ENCODE data around the gene ZNF714. TPM values are rescaled to one million over a fixed set of nuclear protein-coding genes. Genes with fewer than 3 reads are reported as not detected.
A peak's percentile ranks its signal among the peaks of the same experiment; 100 is the strongest.

The ZNF714 gene
- total RNA-seq, 1 donor from 2014 or later, result 22.6 TPM

GRCh38 chr19:21133633-21134032, 51.6 kb downstream of the ZNF714 start:
- H3K9me3 Mint-ChIP-seq (ENCODE audit: unreplicated experiment), result peaks cover 18% of the 10 kb centered on the region
- no peak for DNase-seq (ENCODE audit: low read depth)
- H3K4me1 ChIP-seq (ENCODE audit: insufficient read depth, low read length), result no peaks in the 10 kb centered on the region
- no peak overlapping the region for H3K27ac ChIP-seq (ENCODE audit: low read depth, low read length)
- TF ChIP-seq, protein P1, sequence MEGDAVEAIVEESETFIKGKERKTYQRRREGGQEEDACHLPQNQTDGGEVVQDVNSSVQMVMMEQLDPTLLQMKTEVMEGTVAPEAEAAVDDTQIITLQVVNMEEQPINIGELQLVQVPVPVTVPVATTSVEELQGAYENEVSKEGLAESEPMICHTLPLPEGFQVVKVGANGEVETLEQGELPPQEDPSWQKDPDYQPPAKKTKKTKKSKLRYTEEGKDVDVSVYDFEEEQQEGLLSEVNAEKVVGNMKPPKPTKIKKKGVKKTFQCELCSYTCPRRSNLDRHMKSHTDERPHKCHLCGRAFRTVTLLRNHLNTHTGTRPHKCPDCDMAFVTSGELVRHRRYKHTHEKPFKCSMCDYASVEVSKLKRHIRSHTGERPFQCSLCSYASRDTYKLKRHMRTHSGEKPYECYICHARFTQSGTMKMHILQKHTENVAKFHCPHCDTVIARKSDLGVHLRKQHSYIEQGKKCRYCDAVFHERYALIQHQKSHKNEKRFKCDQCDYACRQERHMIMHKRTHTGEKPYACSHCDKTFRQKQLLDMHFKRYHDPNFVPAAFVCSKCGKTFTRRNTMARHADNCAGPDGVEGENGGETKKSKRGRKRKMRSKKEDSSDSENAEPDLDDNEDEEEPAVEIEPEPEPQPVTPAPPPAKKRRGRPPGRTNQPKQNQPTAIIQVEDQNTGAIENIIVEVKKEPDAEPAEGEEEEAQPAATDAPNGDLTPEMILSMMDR (IDR thresholded peaks at IDR 0.05; ENCODE audit: insufficient read depth, low read depth, low read length), result no peak
- no peak for TF ChIP-seq EZH2 (IDR thresholded peaks at IDR 0.05; ENCODE audit: insufficient read depth, low read length)
- H3K4me3 ChIP-seq (ENCODE audit: insufficient read depth, low read depth, low read length), result no peak overlapping the region
- H3K27me3 Mint-ChIP-seq (ENCODE audit: low read depth, unreplicated experiment), result no peaks in the 10 kb centered on the region
- H2AFZ ChIP-seq (ENCODE audit: low read depth, low read length), result no peak overlapping the region
- peak overlapping the region; percentile 95 for H3K27ac Mint-ChIP-seq (ENCODE audit: unreplicated experiment)
- no peaks in the 10 kb centered on the region for H4K20me1 ChIP-seq (ENCODE audit: insufficient read depth, low read length)
- H3K9ac ChIP-seq (ENCODE audit: low read length), result no peak overlapping the region
- H3K4me3 Mint-ChIP-seq (ENCODE audit: unreplicated experiment), result no peak overlapping the region
- H3K4me2 ChIP-seq (ENCODE audit: low read length), result no peak overlapping the region
- no peaks in the 10 kb centered on the region for H3K79me2 ChIP-seq (ENCODE audit: insufficient read depth, low read length)
- no peaks in the 10 kb centered on the region for H3K9me3 ChIP-seq (ENCODE audit: insufficient read depth, low read depth, low read length)
- peaks cover 27% of the 10 kb centered on the region for H3K4me1 Mint-ChIP-seq (ENCODE audit: low read depth, unreplicated experiment)
- no peaks in the 10 kb centered on the region for H3K36me3 ChIP-seq (ENCODE audit: insufficient read depth, low read length)
- no peak for FAIRE-seq
- H3K36me3 Mint-ChIP-seq (ENCODE audit: low read depth, unreplicated experiment), result peaks cover 2% of the 10 kb centered on the region
- no peaks in the 10 kb centered on the region for H3K27me3 ChIP-seq (ENCODE audit: insufficient read depth, low read length)

DNA sequence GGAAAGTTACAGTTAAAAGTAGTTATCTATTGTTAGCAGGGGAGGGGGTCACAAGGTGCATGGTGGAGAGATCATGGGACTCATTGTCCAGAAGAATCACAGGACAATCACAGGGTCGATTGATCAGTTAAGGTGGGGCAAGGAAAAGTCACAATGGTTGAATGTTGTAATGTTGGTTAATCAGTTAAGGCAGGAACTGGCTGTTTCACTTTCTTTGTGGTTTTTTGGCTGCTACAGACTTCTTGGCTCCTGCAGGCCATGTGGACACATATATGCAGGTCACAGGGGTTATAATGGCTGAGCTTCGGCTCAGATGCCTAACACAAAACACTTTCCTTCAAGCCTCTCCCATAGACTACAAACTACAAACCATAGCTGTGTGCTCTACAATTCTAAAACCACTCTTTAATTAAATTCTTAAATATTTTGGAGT, 52.9 kb downstream of the ZNF714 start:
- peaks cover 2% of the 10 kb centered on the region for H3K36me3 Mint-ChIP-seq (ENCODE audit: low read depth, unreplicated experiment)
- Histone ChIP-seq H3K36me3 (ENCODE audit: insufficient read depth, low read length) (no peaks in the 10 kb centered on the region), H3K4me2 (ENCODE audit: low read length) (no peak overlapping the region), H3K9me3 (ENCODE audit: insufficient read depth, low read depth, low read length) (no peaks in the 10 kb centered on the region), H4K20me1 (ENCODE audit: insufficient read depth, low read length) (no peaks in the 10 kb centered on the region), H3K4me3 (ENCODE audit: insufficient read depth, low read depth, low read length) (no peak overlapping the region), H2AFZ (ENCODE audit: low read depth, low read length) (no peak overlapping the region), H3K79me2 (ENCODE audit: insufficient read depth, low read length) (no peaks in the 10 kb centered on the region), H3K4me1 (ENCODE audit: insufficient read depth, low read length) (no peaks in the 10 kb centered on the region), H3K27me3 (ENCODE audit: insufficient read depth, low read length) (no peaks in the 10 kb centered on the region), H3K27ac (ENCODE audit: low read depth, low read length) (no peak overlapping the region), H3K9ac (ENCODE audit: low read length) (no peak overlapping the region)
- DNase-seq (ENCODE audit: low read depth), result no peak
- H3K27me3 Mint-ChIP-seq (ENCODE audit: low read depth, unreplicated experiment), result no peaks in the 10 kb centered on the region
- no peak for FAIRE-seq
- TF ChIP-seq, protein P1 (IDR thresholded peaks at IDR 0.05; ENCODE audit: insufficient read depth, low read depth, low read length), result no peak
- TF ChIP-seq EZH2 (IDR thresholded peaks at IDR 0.05; ENCODE audit: insufficient read depth, low read length), result no peak
- H3K4me1 Mint-ChIP-seq (ENCODE audit: low read depth, unreplicated experiment), result peaks cover 20% of the 10 kb centered on the region
- H3K27ac Mint-ChIP-seq (ENCODE audit: unreplicated experiment), result no peak overlapping the region
- no peak overlapping the region for H3K4me3 Mint-ChIP-seq (ENCODE audit: unreplicated experiment)
- peaks cover 18% of the 10 kb centered on the region for H3K9me3 Mint-ChIP-seq (ENCODE audit: unreplicated experiment)

DNA sequence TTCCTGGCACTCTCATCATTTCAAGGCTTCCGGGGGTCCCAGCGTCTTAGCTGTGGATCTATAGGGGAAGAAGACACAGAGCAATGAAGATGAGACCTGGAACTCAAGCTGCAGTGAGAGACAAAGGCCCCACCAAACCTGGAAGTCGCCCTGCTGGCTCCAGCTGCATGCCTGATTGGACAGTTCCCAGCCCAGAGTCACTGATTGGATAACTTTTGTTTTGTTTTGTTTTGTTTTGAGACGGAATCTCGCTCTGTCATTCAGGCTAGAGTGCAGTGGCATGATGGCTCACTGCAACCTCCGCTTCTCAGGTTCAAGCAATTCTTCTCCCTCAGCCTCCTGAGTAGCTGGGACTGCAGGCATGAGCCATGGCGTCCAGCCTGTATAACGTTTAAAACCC, 53.4 kb downstream of the ZNF714 start:
- no peak overlapping the region for H3K27ac Mint-ChIP-seq (ENCODE audit: unreplicated experiment)
- H3K4me3 Mint-ChIP-seq (ENCODE audit: unreplicated experiment), result no peak overlapping the region
- FAIRE-seq, result no peak
- H3K4me2 ChIP-seq (ENCODE audit: low read length), result no peak overlapping the region
- peaks cover 17% of the 10 kb centered on the region for H3K4me1 Mint-ChIP-seq (ENCODE audit: low read depth, unreplicated experiment)
- H3K27ac ChIP-seq (ENCODE audit: low read depth, low read length), result no peak overlapping the region
- no peak for DNase-seq (ENCODE audit: low read depth)
- H4K20me1 ChIP-seq (ENCODE audit: insufficient read depth, low read length), result no peaks in the 10 kb centered on the region
- no peaks in the 10 kb centered on the region for H3K4me1 ChIP-seq (ENCODE audit: insufficient read depth, low read length)
- no peak overlapping the region for H3K9ac ChIP-seq (ENCODE audit: low read length)
- H3K9me3 Mint-ChIP-seq (ENCODE audit: unreplicated experiment), result peaks cover 16% of the 10 kb centered on the region
- TF ChIP-seq, protein P1 (IDR thresholded peaks at IDR 0.05; ENCODE audit: insufficient read depth, low read depth, low read length), result no peak
- TF ChIP-seq EZH2 (IDR thresholded peaks at IDR 0.05; ENCODE audit: insufficient read depth, low read length), result no peak
- no peaks in the 10 kb centered on the region for H3K27me3 ChIP-seq (ENCODE audit: insufficient read depth, low read length)
- no peaks in the 10 kb centered on the region for H3K9me3 ChIP-seq (ENCODE audit: insufficient read depth, low read depth, low read length)
- no peak overlapping the region for H3K4me3 ChIP-seq (ENCODE audit: insufficient read depth, low read depth, low read length)
- H3K79me2 ChIP-seq (ENCODE audit: insufficient read depth, low read length), result no peaks in the 10 kb centered on the region
- H2AFZ ChIP-seq (ENCODE audit: low read depth, low read length), result no peak overlapping the region
- no peaks in the 10 kb centered on the region for H3K27me3 Mint-ChIP-seq (ENCODE audit: low read depth, unreplicated experiment)
- H3K36me3 ChIP-seq (ENCODE audit: insufficient read depth, low read length), result no peaks in the 10 kb centered on the region
- peaks cover 2% of the 10 kb centered on the region for H3K36me3 Mint-ChIP-seq (ENCODE audit: low read depth, unreplicated experiment)

Data from astrocyte (in vitro differentiated cells and primary cell).